ENCODE measurements around the gene GUCD1.

Gene GUCD1

DNA sequence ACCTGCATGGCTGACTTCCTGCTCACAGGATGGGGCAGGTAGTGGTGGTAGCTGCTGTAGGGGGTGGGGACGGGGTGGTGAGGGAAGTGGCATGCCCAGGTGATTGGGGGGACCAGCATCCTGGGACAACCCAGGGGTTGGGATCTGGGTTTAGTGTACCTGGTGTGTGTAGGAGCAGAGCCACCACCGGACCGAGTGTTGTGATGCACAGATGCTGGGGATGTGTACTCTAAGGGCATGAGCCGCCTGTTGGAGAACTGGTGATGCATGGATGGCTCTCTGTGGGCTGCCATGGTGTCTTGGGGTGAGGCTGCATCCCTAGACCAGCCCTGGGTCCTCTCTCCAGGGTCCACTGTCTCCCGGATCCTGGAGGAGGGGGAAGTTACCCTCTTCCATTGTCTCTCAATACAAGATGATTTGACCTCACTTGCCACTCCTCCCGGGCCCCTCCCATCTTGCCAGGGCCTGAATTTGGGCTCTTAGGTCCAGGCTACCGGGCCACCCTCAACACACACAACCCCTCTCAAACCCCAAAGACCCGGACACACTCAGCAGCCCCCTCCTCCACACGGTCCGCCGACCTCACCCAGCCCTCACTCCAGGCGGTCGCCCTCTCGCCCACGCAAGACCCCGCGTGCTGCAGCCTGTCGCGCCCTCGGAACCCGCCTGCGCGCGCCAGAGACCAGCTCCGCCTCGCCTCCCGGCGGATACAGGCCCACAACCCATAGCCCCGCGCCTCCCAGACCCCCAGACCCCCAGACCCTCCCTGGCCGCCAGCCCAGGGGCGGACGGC is 37.3 kb upstream of the GUCD1 start:
- DNase-seq (ENCODE audit: low read depth, low spot score), result no peak
- no peak overlapping the region for H3K4me3 ChIP-seq (ENCODE audit: low read length)

DNA sequence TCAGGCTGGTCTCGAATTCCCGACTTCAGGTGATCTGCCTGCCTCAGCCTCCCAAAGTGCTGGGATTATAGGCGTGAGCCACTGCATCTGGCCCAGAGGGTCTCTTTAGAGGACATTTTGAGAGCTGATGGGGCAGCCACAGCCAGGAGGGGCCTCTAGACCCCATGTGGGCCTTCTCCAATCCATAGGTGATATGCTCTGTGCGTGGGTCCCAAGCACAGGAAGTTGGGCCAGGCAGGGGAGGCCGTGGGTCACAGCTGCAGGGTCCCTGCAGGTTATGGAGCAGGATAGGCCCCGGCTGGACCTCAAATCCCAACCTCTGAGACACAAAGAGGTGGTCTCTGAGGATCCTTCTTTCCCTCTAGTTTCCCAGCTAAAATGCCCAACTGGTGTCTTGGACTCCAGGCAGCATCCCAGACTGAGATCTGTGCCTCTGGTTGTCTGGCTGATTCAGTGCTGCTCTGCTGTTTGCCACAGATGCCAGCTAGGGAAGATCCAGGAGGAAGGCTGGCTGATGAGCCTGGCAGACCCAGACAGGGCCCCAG is 36.4 kb upstream of the GUCD1 start:
- no peak for DNase-seq (ENCODE audit: low read depth, low spot score)

DNA sequence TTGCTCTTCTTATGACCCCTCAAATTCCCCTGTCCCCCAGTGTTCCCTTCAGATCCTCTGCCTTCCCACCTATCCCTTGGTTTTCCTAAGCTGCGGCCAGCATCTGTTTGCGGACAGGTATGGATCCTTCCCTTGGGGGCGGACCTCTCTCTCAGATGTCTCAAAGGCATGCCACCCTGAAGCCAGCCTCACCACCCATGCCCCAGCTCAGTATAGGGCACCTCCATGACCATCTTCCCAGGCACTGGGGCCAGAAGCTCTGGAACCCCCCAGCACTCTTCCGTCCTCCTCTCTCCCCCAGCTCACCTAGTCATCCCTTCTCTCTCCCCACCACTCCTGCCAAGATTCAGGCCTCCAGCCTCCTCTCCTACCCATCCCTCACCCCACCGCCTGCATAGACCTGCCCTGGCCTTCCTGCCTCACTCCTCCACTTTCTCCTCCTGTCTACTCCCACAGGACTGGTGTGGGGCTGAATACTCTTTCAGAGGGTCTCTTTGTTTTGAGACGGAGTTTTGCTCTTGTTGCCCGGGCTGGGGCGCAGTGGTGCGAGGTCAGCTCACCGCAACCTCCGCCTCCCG is 35.7 kb upstream of the GUCD1 start:
- no peak for DNase-seq (ENCODE audit: low read depth, low spot score)
- no peak overlapping the region for H3K4me3 ChIP-seq (ENCODE audit: low read length)

More for the DNA sequence above, 36.4 kb upstream of the GUCD1 start:
- no peak overlapping the region for H3K4me3 ChIP-seq (ENCODE audit: low read length)

DNA sequence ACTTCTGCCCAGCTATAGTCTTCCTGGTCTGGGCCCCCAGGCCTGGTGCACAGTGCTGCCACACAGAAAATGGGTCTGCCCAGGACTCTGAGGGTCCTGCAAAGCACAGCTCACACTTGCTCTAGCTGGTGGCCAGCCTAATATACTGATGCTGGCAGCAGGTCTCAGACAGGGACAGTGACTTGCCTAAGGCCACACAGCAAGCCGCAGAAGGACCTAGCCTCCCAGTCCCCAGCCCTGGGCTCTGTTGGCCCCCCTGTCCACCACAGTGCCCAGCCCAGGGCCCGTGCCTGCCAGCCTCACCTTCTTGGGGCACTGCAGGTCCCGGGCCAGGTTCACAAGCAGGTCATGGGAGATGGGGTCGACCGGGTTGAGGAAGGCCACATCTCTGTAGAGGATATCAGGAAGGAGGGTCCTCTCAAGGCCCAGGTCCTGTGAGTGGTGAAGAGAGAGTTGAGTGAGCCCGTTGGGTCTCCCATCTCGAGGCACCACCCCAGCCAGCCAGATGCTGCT is 34.6 kb upstream of the GUCD1 start:
- H3K4me3 ChIP-seq (ENCODE audit: low read length), result no peak overlapping the region
- DNase-seq (ENCODE audit: low read depth, low spot score), result no peak

DNA sequence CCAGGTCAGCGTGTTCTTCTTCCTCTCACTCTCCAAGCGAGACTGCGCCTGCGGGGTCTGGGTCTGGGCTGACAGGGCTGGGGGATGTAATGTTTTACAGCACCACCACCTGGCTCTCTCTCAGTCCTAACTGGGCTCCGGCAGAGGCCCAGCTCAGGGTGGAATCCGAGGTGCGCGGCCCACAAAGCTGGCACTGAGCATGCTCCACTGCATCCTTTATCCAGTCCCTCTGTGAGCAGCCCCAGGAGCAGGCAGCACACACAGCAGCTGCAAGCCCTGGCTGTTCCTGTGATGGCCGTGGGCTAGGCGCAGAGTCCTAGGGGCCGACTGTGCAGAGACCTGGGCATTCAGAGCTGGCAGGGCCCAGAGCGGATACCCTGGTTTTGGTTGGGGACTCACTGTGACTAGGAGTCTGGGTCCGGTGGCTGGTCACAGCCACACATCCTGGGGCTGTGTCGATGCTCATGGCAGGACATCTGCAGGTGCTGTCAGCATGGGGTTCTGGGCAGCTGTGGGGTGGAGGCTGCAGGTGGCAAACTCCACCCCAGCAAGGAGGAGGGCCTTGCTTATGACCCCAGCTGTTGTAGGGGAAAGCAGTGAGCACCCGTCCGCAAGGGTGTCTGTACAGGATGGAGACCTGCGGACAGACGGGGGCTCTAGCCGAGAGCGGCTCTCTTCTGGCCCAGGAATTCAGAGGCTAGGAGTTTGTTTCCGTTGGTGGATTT is 34.0 kb upstream of the GUCD1 start:
- no peak overlapping the region for H3K4me3 ChIP-seq (ENCODE audit: low read length)
- DNase-seq (ENCODE audit: low read depth, low spot score), result no peak

DNA sequence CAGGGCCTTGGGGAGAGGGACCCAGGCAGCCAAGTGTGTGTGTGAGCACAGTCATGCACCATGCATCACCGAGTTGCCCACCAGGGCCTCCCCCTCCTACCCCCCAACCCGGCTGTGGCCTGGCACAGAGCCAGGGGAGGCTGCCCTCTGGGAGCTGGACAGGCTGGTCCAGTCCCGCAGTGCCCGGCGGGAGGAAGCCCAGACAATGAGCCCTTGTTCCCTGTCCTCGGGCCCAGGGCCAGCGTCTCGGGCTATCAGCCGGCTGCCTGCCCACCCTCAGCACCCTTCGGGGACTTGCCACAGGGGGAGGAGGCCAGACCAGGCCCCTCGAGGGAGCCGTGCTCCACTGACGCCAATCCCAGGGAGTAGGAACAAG is 33.4 kb upstream of the GUCD1 start:
- H3K4me3 ChIP-seq (ENCODE audit: low read length), result no peak overlapping the region
- DNase-seq (ENCODE audit: low read depth, low spot score), result no peak

DNA sequence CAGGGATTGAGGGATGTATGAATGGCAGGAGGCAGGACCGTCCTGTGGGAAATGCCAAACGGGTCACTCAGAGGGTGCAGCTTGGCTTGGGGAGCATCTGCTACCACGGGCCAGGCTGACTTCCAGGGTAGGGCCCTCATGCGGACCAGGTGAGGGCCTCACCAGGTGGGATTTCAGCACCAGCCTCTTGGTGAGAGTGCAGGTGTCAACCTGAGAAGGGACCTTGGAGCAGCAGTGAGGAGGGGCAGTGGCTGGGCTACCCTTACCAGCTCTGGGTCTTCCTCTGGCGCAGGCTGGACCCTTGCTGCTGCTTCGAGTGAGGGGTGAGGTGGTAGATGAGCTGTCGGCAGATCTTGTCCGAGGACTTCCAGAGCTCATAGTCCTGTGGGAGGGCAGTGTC is 33.0 kb upstream of the GUCD1 start:
- DNase-seq (ENCODE audit: low read depth, low spot score), result no peak
- no peak overlapping the region for H3K4me3 ChIP-seq (ENCODE audit: low read length)

DNA sequence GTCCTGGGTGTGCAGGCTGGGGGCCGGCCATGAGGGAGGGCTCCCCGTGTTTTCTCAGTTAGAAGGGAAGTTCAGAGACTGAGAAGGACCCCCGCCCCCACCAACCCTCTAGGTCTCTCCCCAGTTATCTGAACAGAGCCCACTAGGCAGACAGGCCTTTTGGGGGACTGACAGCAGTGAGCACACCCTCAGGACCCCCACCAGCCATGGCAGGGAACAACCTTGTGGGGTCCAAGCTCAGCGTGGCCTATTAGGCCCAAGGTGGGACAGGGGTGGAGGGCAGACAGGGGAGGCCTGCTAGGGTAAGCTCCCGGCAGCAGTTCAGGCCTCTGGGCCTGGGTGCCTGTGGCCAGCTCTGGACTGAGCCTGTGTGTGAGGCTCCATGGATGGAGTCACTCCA is 32.3 kb upstream of the GUCD1 start:
- no peak overlapping the region for H3K4me3 ChIP-seq (ENCODE audit: low read length)
- DNase-seq (ENCODE audit: low read depth, low spot score), result no peak

DNA sequence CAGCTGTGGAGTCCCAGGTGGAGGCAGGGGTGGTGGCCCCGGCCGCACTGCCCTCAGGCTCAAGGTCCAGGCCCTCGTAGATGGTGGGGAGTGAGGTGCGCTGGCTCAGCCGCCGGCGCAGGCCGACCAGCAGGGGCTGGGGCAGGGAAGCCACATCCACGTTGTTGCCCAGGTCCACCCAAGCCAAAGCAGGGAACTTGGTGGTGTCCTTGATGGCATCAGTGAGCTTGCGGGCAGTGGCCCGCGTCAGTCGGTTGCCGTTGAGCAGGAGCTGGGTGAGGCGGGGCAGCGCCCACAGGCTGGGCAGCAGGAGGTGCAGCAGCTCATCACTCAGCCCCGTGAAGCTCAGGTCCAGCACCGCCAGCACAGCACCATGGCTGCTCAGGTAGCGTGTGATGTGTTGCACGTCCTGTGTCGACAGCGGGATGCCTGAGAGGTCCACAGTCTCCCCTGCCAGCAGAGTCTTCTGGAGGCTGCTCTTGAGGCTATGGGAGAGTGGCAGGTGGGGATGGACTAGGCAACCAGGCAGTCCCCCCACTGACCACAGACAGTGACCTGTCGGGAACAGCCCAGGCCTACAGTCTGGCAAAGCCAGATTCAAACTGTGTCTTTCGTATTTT is 31.1 kb upstream of the GUCD1 start:
- DNase-seq (ENCODE audit: low read depth, low spot score), result no peak
- no peak overlapping the region for H3K4me3 ChIP-seq (ENCODE audit: low read length)

DNA sequence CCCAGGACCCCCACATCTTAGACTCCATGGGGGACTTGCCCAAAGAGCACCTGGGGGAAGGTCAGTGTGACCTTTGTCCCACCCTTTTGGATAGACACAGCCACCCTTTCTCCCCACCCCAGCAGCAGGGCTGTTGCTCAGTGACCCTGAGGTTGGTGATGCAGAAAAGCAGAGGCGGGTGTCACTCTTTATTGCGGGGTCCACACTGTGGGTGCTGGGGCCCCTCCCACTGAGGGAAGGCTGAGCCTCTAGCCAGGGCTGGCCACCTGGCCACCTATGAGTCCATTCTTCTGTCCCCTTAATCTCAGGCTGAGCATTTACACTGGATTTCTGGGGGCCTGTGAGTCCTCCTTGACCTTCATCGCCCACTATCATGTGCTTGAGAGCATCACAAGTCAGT is 30.5 kb upstream of the GUCD1 start:
- DNase-seq (ENCODE audit: low read depth, low spot score), result no peak
- H3K4me3 ChIP-seq (ENCODE audit: low read length), result no peak overlapping the region

DNA sequence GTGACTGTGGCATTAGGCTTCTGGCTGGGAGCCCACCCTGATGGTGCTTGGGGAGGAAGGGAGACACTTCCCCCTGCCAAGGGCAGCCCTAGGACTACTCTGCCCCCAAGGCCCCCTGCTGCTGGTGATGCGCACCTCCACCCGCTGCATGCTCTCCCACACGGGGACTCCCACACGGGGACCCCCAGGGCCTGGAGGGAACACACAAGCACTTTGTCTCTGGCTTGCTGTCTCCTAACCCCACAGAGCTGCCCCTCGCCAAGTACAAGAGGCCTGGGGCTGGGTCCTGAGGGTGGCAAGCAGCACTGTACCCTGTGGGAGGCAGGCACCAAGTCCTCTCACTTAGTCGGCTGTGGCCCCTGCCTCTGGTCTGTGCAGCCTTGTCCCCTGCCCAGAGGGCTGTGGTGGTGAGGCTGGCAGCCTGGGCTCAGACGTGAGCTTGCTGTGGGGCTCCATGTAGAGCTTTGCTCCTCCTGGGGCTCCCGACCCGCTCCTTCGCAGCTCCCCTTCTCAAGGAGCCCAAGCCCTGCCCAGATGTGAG is 30.0 kb upstream of the GUCD1 start:
- no peak overlapping the region for H3K4me3 ChIP-seq (ENCODE audit: low read length)
- no peak for DNase-seq (ENCODE audit: low read depth, low spot score)

DNA sequence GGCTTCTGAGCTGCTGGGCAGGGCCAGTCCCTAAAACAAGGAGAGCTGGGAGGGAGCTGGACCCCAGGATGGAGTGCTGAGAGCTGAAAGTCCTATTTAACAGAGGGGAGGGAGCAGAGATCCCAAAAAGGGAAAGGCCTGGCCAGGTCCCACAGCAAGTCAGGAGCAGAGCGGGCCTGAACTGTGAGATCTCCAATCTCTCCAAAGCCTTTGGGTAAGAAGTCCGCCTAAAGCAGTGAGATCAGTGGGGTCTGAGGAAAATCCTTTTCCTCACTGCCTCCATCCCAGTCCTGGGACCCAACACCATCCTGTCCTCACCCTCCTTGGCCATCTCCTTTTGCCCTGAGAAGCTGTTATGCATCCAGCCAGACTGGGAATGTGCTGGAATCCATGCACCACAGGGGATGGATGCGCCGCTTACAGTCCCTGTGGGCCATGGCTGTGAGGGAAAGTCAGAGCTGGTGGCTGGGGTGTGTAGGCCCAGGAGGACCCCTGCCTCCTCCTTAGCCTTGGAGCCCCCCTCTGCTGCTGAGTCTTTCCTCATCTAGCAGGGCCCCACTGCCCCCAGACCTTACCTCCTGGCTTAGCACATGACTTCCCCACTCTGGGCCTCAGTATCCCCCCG is 29.3 kb upstream of the GUCD1 start:
- no peak overlapping the region for H3K4me3 ChIP-seq (ENCODE audit: low read length)
- DNase-seq (ENCODE audit: low read depth, low spot score), result no peak

DNA sequence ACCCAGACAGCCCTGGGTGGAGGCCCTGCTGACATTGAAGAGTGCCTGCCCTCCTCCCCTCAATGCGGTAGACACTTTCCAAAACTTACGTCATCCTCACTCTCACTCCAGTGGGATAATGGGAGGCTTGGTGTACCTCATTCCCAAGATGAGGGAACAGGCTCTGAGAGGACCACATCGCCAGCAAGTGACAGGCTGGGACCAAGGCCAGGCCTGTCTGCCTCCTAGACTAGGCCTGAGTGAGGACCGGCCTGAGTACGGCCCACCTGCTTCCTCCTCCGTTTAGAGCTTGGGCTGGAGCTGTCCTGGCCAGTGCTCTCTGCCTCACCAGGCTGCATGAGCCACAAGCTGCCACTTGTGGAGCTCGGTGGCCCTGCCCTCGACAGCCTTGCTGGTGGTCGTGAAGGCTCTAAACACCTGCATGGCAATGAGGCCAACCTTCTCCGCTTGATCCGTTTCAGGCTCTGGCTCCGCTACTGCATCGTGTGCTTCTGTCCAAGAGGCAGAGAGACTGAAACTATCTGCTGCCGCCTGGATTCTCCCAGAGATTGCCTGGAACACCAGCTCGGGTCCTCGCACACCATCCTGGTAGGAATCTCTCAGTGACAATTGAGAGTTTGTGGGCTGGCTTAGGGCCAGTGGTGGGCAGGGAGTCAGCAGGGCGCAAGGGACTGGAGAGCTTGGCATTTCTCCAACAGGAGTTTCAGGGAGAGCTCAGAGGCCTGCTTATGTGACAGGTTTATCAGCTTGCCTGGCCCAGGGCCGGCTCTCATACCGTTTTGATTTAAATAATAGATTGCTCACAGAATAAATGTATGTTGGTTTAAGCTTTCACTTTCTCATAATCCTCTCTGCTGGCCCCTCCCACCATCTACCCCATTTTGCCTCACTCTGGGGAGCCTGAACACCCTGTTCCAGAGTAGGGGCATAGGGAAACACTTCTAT is 28.6 kb upstream of the GUCD1 start:
- no peak for DNase-seq (ENCODE audit: low read depth, low spot score)
- no peak overlapping the region for H3K4me3 ChIP-seq (ENCODE audit: low read length)

DNA sequence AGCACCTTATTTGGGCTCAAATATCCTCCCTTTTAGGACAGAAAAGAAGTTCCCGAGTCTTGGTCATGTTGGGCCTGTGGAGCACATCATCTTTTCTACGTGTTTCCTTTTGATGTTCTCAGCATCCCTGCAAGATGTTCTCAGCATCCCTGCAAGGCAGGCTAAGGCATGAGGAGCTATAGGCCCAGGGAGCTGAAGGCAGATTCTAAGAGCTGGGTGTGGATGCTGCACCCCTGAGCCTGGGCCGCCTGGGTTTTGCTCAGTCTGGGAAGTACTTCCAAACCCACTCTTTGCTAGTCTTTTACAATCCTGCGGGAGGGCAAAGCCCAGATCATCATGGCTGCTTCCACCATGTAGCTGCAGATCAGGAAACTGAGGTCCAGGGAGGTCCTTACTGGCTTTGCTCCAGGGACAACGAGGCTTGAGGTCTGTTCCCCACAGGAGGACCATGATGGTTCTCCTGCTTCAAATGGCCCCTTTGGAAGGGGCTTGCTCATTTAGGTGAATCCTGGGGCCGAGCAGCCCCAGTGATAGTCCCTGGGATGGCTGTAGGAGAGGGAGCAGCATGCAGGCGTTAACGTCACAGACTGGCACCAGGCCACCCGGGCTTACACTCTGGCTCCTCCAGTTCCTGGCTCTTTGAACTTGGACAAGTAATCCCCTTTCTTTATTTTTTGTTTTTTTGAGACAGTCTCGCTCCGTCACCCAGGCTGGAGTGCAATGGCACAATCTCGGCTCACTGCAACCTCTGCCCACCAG is 27.3 kb upstream of the GUCD1 start:
- no peak for DNase-seq (ENCODE audit: low read depth, low spot score)

DNA sequence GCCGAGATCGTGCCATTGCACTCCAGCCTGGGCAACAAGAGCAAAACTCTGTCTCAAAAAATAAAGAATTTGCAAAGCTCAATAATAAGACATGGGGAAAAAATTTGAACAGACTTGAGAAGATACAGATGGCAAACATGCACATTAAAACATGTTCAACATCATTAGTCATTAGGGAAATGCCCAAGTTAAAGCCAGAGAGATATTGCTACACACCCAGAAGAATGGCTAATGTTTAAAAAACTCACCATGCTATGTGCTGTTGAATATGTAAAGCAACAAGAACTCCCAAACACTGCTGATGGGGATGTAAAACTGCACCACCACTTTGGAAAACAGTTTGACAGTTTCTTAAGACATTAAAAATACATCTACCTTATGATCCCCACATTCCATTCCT is 25.3 kb upstream of the GUCD1 start:
- DNase-seq (ENCODE audit: low read depth, low spot score), result no peak

More for the DNA sequence above, 27.3 kb upstream of the GUCD1 start:
- no peak overlapping the region for H3K4me3 ChIP-seq (ENCODE audit: low read length)

DNA sequence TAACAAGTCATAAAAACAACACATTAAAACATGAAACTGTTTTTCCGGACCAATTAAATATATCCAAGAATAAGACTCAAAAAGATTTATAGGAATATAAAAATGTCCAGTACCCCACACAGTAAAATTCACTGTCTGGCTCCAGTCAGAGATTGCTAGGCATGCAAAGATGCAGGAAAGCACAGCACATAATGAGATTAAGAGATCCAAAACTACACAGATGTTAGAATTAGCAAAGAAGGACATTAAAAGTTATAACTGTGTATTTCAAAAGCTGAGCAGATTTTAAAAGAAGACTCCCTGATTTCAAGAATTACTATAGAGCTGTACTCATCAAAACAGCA is 24.3 kb upstream of the GUCD1 start:
- DNase-seq (ENCODE audit: low read depth, low spot score), result no peak
- no peak overlapping the region for H3K4me3 ChIP-seq (ENCODE audit: low read length)

More for the DNA sequence above, 25.3 kb upstream of the GUCD1 start:
- no peak overlapping the region for H3K4me3 ChIP-seq (ENCODE audit: low read length)
